H4 (cell line): ENCODE data around the gene PAQR8. TPM values are rescaled to one million over a fixed set of nuclear protein-coding genes. Genes with fewer than 3 reads are reported as not detected.

Experiments used
- total RNA-seq: library from RNA; depleted of rRNA; stranded (reverse); fragments of >200 nt; shearing (Covaris generic); gene quantifications from 2 replicates; pipeline ENCODE4 v1.2.3, GENCODE V29; 2014; rRNA removed

PAQR8 gene
- total RNA-seq, 1 experiment from 2014 or later, result 3.8 TPM

Other genes with a start within 250 kb of the PAQR8 start
- not detected in 2 replicates for gene IL17A, start 175.8 kb upstream of the PAQR8 start, total RNA-seq
- not detected in 2 replicates for gene IL17F, start 117.7 kb upstream of the PAQR8 start, total RNA-seq
- 157 and 161 TPM in 2 replicates for gene MCM3, start 77.4 kb upstream of the PAQR8 start, total RNA-seq
- gene EFHC1, start 58.2 kb downstream of the PAQR8 start, total RNA-seq, result 24.7 and 35.9 TPM in 2 replicates
- gene TRAM2, start 214.9 kb downstream of the PAQR8 start, total RNA-seq, result 28.2 and 29.7 TPM in 2 replicates